Measurements from ENCODE around the gene FSTL4. TPM values are rescaled to one million over a fixed set of nuclear protein-coding genes. Genes with fewer than 3 reads are reported as not detected.
A peak's percentile ranks its signal among the peaks of the same experiment; 100 is the strongest.

Gene FSTL4
- total and polyA plus RNA-seq, 2 experiments from 2014 or later = 1.4 to 2.8 TPM

DNA sequence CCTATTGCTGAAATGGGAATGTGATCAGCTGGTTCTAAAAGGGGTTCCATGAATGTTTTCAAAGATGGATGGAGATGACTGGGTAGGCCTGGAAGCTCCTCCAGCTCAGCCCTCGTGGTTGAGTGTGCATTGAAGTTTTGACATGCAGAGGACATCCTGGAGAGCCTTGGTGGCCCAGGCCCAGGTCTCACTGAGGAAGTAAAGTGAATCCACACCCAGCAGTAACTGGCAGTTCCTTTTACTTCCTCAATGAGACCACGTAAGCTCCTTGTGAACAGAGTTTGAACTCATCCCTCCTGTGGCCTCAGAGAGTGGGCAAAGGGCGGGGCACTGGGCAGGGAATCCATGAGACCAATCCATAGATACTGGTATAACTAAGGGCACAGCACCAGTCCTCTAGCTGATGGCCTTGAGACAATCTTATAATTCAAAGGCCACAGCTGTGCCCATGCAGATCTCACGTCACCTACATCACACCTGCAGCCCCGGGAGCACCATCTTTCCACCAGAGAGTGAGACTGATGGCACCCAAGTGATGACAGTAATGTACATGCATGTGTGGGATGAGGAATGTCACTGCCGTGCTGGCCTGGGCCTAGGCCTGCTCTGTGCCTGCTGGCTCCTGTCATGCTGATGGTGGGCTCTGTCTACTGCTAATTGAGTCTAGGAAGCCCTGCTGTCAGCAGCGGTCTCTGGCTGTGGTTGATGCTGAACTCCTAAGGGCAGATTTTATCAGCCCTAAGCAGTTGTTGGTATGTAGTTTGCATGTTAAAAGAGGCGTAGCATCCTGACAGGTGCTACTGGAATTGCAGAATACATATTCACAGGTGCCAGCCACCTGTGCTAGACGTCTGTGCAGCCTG is 257.8 kb downstream of the FSTL4 start:
- no peaks in the 10 kb centered on the region for H3K79me2 ChIP-seq (replicated peaks; ENCODE audit: insufficient read depth)
- no peaks in the 10 kb centered on the region for H3K27me3 ChIP-seq (ENCODE audit: insufficient read depth)
- no peaks in the 10 kb centered on the region for H3K36me3 ChIP-seq (ENCODE audit: insufficient read depth)
- H4K20me1 ChIP-seq (replicated peaks; ENCODE audit: insufficient read depth) = no peaks in the 10 kb centered on the region
- H2AFZ ChIP-seq = no peak overlapping the region
- peaks cover 16% of the 10 kb centered on the region for H3K4me1 Mint-ChIP-seq
- no peaks in the 10 kb centered on the region for H3K27me3 Mint-ChIP-seq (ENCODE audit: insufficient read depth, low read depth, poor library complexity)
- no peak overlapping the region for H3K4me3 ChIP-seq
- H3K9me2 ChIP-seq (ENCODE audit: insufficient read depth) = peaks cover 4% of the 10 kb centered on the region; the same call in 1 of the 2 replicates
- H3F3A ChIP-seq (replicated peaks; ENCODE audit: low read depth) = no peaks in the 10 kb centered on the region
- no peak for TF ChIP-seq ZNF114 (CRISPR knock-in tag; IDR thresholded peaks at IDR 0.05)
- TF ChIP-seq, protein P1, sequence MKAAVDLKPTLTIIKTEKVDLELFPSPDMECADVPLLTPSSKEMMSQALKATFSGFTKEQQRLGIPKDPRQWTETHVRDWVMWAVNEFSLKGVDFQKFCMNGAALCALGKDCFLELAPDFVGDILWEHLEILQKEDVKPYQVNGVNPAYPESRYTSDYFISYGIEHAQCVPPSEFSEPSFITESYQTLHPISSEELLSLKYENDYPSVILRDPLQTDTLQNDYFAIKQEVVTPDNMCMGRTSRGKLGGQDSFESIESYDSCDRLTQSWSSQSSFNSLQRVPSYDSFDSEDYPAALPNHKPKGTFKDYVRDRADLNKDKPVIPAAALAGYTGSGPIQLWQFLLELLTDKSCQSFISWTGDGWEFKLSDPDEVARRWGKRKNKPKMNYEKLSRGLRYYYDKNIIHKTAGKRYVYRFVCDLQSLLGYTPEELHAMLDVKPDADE (IDR thresholded peaks at IDR 0.05) = no peak
- H3K4me3 Mint-ChIP-seq = no peak overlapping the region
- H3K4me1 ChIP-seq (ENCODE audit: insufficient read depth) = no peaks in the 10 kb centered on the region
- ATAC-seq (no peak), DNase-seq (ENCODE audit: low spot score) (no peak)
- no peak overlapping the region for H3K27ac ChIP-seq (ENCODE audit: low read depth)
- H3K36me3 Mint-ChIP-seq (ENCODE audit: low read depth) = no peaks in the 10 kb centered on the region
- H3K4me2 ChIP-seq = no peak overlapping the region
- H3K9me3 Mint-ChIP-seq = no peaks in the 10 kb centered on the region; the same call in 2 of the 3 replicates
- H3K27ac Mint-ChIP-seq = no peak overlapping the region

DNA sequence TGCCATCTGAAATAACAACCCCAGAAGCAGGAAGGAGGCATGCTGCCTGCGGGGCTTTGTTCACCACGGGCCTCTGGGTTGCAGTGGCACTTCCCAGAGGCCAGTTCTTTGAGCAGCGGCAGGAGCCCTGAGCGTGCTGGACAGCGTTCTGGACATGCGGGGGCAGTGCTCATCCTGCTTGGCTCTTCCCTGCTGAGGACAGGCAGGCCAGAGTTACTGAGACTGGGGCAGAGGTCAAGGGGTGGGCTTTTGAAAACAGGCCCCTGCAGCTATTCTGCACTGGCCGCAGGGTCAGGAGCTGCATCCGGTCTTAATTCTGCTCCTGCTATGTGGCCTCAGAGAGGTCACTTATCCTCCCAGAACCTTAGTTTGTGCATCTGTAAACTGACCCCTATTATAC is 258.6 kb downstream of the FSTL4 start:
- Histone ChIP-seq H3K4me1 (ENCODE audit: insufficient read depth) (no peaks in the 10 kb centered on the region), H3K9me2 (ENCODE audit: insufficient read depth) (peaks cover 4% of the 10 kb centered on the region; the same call in 1 of the 2 replicates), H2AFZ (0 out of 2 replicates have a peak overlapping the region, but pooled peaks have one; percentile 66), H3F3A (replicated peaks; ENCODE audit: low read depth) (no peaks in the 10 kb centered on the region), H3K36me3 (ENCODE audit: insufficient read depth) (no peaks in the 10 kb centered on the region), H4K20me1 (replicated peaks; ENCODE audit: insufficient read depth) (no peaks in the 10 kb centered on the region), H3K4me3 (no peak overlapping the region), H3K79me2 (replicated peaks; ENCODE audit: insufficient read depth) (no peaks in the 10 kb centered on the region), H3K27me3 (ENCODE audit: insufficient read depth) (no peaks in the 10 kb centered on the region), H3K4me2 (no peak overlapping the region), H3K27ac (ENCODE audit: low read depth) (no peak overlapping the region)
- ATAC-seq = peak; percentile 73
- Mint-ChIP-seq H3K9me3 (no peaks in the 10 kb centered on the region; the same call in 2 of the 3 replicates), H3K36me3 (ENCODE audit: low read depth) (no peaks in the 10 kb centered on the region), H3K27ac (no peak overlapping the region), H3K27me3 (ENCODE audit: insufficient read depth, low read depth, poor library complexity) (no peaks in the 10 kb centered on the region), H3K4me3 (no peak overlapping the region), H3K4me1 (peaks cover 16% of the 10 kb centered on the region)
- peak; percentile 22 for DNase-seq (ENCODE audit: low spot score)
- no peak for TF ChIP-seq STAT1 (IDR thresholded peaks at IDR 0.05; ENCODE audit: unreplicated experiment)
- TF ChIP-seq, protein P2, sequence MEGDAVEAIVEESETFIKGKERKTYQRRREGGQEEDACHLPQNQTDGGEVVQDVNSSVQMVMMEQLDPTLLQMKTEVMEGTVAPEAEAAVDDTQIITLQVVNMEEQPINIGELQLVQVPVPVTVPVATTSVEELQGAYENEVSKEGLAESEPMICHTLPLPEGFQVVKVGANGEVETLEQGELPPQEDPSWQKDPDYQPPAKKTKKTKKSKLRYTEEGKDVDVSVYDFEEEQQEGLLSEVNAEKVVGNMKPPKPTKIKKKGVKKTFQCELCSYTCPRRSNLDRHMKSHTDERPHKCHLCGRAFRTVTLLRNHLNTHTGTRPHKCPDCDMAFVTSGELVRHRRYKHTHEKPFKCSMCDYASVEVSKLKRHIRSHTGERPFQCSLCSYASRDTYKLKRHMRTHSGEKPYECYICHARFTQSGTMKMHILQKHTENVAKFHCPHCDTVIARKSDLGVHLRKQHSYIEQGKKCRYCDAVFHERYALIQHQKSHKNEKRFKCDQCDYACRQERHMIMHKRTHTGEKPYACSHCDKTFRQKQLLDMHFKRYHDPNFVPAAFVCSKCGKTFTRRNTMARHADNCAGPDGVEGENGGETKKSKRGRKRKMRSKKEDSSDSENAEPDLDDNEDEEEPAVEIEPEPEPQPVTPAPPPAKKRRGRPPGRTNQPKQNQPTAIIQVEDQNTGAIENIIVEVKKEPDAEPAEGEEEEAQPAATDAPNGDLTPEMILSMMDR (conservative IDR thresholded peaks at IDR 0.05; ENCODE audit: low read depth in 2 of 2) = peak in 1 of 2 experiments; percentile 20; a peak in 1 of 4 replicates
- TF ChIP-seq, protein P3, sequence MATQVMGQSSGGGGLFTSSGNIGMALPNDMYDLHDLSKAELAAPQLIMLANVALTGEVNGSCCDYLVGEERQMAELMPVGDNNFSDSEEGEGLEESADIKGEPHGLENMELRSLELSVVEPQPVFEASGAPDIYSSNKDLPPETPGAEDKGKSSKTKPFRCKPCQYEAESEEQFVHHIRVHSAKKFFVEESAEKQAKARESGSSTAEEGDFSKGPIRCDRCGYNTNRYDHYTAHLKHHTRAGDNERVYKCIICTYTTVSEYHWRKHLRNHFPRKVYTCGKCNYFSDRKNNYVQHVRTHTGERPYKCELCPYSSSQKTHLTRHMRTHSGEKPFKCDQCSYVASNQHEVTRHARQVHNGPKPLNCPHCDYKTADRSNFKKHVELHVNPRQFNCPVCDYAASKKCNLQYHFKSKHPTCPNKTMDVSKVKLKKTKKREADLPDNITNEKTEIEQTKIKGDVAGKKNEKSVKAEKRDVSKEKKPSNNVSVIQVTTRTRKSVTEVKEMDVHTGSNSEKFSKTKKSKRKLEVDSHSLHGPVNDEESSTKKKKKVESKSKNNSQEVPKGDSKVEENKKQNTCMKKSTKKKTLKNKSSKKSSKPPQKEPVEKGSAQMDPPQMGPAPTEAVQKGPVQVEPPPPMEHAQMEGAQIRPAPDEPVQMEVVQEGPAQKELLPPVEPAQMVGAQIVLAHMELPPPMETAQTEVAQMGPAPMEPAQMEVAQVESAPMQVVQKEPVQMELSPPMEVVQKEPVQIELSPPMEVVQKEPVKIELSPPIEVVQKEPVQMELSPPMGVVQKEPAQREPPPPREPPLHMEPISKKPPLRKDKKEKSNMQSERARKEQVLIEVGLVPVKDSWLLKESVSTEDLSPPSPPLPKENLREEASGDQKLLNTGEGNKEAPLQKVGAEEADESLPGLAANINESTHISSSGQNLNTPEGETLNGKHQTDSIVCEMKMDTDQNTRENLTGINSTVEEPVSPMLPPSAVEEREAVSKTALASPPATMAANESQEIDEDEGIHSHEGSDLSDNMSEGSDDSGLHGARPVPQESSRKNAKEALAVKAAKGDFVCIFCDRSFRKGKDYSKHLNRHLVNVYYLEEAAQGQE (IDR thresholded peaks at IDR 0.05; ENCODE audit: unreplicated experiment) = peak; percentile 62
